Natural killer cell treated with Interleukin-12 subunit alpha and Interleukin-12 subunit beta and Interleukin-15 and Interleukin-18, amount 100 ng/mL, for 72 hours (primary cell): ENCODE data around the gene OTUD1. TPM values are rescaled to one million over a fixed set of nuclear protein-coding genes. Genes with fewer than 3 reads are reported as not detected.

Experiments
- ATAC-seq, 2 donors: fragments of 150-1000 bp; cut with Tn5 transposase in 1 of 2; sonication (Bioruptor Pico), chemical (Tn5 transposase) in 1 of 2; 2 replicates each; pipeline ENCODE4 v1.10.0; 2021
- DNase-seq: peaks from one replicate; pipeline ENCODE4 v3.0.0; 2022; ENCODE audit warnings: low spot score
- H3K27ac Mint-ChIP-seq, 2 donors: 1 replicate in 1 of 2; 2 replicates in 1 of 2; pipeline ENCODE4 v1.8.0; 2022; ENCODE audit warnings: mixed read lengths in 2 of 2, mild to moderate bottlenecking in 1 of 2, moderate library complexity in 1 of 2
- H3K27me3 Mint-ChIP-seq, 2 donors: 1 replicate in 1 of 2; 2 replicates in 1 of 2; pipeline ENCODE4 v1.8.0; 2022; ENCODE audit warnings: mixed read lengths in 2 of 2
- H3K36me3 Mint-ChIP-seq: one replicate; pipeline ENCODE4 v1.8.0; 2022; ENCODE audit warnings: mixed read lengths
- H3K4me1 Mint-ChIP-seq, 2 donors: 1 replicate in 1 of 2; 2 replicates in 1 of 2; pipeline ENCODE4 v1.8.0; 2022; ENCODE audit warnings: low read depth in 2 of 2, mixed read lengths in 2 of 2, mild to moderate bottlenecking in 1 of 2
- H3K4me3 Mint-ChIP-seq: one replicate; pipeline ENCODE4 v1.8.0; 2022; ENCODE audit warnings: mixed read lengths
- H3K9me3 Mint-ChIP-seq: 2 replicates; pipeline ENCODE4 v1.8.0; 2022; ENCODE audit warnings: mixed read lengths
- total RNA-seq, 2 donors: library from RNA; stranded (reverse); gene quantifications; one replicate each; pipeline ENCODE4 v1.2.3, GENCODE V29; 2022

Gene OTUD1
- total RNA-seq, 2 donors from 2014 or later, result 2.9 to 3.7 TPM

DNA sequence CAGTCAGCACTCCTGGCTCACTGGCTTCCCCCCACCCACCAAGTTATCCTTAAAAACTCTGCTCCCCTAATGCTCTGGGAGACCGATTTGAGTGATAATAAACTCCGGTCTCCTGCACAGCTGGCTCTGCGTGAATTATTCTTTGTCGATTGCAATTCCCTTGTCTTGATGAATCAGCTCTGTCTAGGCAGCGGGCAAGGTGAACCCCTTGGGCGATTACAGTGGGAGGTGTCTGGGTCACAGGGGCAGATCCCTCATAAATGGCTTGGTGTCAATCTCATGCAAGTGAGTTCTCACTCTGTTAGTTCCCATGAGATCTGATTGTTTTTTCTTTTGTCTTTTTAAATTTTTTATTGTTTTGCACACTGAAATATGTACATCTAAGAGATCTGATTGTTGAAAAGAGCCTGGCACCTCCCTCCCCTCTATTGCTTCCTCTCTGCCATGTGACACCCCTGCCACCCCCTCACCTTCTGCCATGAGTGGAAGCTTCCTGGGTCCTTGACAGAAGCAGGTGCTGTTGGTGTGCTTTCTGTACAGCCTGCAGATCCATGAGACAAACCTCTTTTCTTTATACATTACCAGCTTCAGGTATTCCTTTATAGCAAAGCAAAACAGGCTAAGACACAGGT lies 20.5 kb downstream of the OTUD1 start:
- no peak overlapping the region for H3K27ac Mint-ChIP-seq

DNA sequence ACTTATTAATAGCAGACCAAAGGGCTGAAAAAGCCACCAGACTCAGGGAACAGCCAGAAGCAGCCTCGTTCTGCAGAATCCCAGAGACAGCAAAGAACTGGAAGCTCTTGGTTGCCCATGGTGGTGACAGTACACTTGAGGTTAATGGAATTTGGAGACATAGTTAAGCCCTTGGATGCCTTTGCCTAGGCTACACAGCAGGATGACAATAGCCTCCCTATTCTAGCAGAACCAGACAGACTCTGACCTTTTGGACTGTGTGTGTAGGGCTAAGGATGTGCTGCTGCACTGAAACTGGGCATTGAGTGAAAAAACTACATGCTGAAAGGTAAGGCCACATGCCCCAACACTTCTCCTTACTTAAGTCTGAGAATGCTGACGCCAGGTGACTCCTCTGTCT lies 22.7 kb downstream of the OTUD1 start:
- ATAC-seq (no peak), DNase-seq (no peak)
- Mint-ChIP-seq H3K27ac (no peak overlapping the region), H3K9me3 (no peaks in the 10 kb centered on the region), H3K27me3 (peaks cover 21 to 44% of the 10 kb centered on the region in 2 donors), H3K4me3 (no peak overlapping the region), H3K36me3 (no peaks in the 10 kb centered on the region), H3K4me1 (no peaks in the 10 kb centered on the region)

More for the DNA sequence above, 20.5 kb downstream of the OTUD1 start:
- ATAC-seq (no peak), DNase-seq (no peak)
- peaks cover 17 to 38% of the 10 kb centered on the region in 2 donors for H3K27me3 Mint-ChIP-seq
- no peak overlapping the region for H3K4me3 Mint-ChIP-seq
- no peaks in the 10 kb centered on the region for H3K9me3 Mint-ChIP-seq
- no peaks in the 10 kb centered on the region for H3K4me1 Mint-ChIP-seq
- H3K36me3 Mint-ChIP-seq, result no peaks in the 10 kb centered on the region

DNA sequence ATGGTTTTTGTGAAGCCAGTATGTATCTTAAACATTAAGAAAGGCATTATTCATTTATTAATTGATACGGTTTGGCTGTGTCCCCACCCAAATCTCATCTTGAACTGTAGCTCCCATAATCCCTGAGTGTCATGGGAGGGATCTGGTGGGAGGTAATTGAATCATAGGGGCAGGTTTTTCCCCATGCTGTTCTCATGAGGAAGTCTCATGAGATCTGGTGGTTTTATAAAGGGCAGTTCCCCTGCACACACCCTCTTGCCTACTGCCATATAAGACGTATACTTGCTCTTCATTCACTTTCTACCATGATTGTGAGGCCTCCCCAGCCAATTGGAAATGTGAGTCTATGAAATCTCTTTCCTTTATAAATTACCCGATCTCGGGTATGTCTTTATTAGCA lies 28.1 kb downstream of the OTUD1 start:
- no peaks in the 10 kb centered on the region for H3K9me3 Mint-ChIP-seq
- no peak for DNase-seq
- H3K4me1 Mint-ChIP-seq, result no peaks in the 10 kb centered on the region
- H3K27ac Mint-ChIP-seq, result no peak overlapping the region
- no peak overlapping the region for H3K4me3 Mint-ChIP-seq
- H3K36me3 Mint-ChIP-seq, result no peaks in the 10 kb centered on the region
- peaks cover 29 to 37% of the 10 kb centered on the region in 2 donors for H3K27me3 Mint-ChIP-seq
- ATAC-seq, result no peak

DNA sequence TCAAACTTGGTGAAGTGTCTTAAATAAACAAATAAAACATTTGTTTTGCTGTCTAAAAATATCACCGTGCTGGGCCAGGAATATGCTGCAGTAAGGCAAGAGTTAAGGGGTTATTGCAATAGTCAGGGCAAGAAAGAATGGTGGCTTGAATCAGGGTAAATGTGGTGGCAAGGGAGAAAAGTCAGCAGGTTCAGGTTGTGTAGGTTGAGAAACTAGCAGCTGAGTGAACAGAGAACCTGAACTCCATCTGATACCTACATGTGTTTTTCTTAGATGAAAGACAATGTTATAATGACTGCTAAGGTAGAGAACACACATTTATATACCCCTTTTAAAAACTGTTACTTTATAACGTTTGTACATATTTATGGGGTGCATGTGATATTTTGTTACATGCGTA lies 28.7 kb downstream of the OTUD1 start:
- no peak overlapping the region for H3K4me3 Mint-ChIP-seq
- no peaks in the 10 kb centered on the region for H3K36me3 Mint-ChIP-seq
- H3K27me3 Mint-ChIP-seq, result peaks cover 25 to 31% of the 10 kb centered on the region in 2 donors
- DNase-seq (no peak), ATAC-seq (no peak)
- no peaks in the 10 kb centered on the region for H3K4me1 Mint-ChIP-seq
- H3K27ac Mint-ChIP-seq, result no peak overlapping the region
- no peaks in the 10 kb centered on the region for H3K9me3 Mint-ChIP-seq

DNA sequence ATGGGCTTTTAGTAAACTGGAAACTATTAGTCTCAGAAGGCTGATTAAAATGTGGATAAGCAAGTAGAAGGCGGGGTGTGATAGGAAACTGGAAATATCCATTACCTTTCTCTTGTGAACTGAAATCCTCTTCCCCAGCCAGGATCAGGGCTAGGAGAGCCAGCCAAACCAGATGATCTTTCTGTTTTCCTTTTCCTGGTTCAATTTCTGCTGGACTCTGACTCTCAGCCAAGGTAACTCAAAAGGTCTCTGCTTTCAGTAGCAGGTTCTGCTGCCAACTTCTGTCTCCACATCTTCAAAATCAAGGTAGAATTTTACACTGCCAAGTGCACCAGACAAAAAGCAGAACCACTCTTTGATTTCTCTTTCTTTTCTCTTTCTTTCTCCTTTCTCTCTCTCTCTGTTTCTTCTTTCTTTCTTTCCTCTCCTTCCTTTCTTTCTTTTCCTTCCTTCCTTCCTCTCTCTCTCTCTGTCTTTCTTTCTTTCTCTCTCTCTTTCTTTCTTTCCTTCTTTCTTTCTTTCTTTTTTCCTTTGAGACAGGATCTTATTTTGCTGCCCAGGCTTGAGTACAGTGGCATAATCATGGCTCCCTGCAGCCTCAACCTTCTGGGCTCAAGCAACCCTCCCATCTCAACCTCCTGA lies 30.8 kb downstream of the OTUD1 start:
- H3K4me1 Mint-ChIP-seq, result no peaks in the 10 kb centered on the region
- DNase-seq, result no peak
- ATAC-seq, result no peak
- H3K9me3 Mint-ChIP-seq, result no peaks in the 10 kb centered on the region
- H3K36me3 Mint-ChIP-seq, result no peaks in the 10 kb centered on the region
- H3K4me3 Mint-ChIP-seq, result no peak overlapping the region
- H3K27me3 Mint-ChIP-seq, result peaks cover 24 to 31% of the 10 kb centered on the region in 2 donors
- no peak overlapping the region for H3K27ac Mint-ChIP-seq

DNA sequence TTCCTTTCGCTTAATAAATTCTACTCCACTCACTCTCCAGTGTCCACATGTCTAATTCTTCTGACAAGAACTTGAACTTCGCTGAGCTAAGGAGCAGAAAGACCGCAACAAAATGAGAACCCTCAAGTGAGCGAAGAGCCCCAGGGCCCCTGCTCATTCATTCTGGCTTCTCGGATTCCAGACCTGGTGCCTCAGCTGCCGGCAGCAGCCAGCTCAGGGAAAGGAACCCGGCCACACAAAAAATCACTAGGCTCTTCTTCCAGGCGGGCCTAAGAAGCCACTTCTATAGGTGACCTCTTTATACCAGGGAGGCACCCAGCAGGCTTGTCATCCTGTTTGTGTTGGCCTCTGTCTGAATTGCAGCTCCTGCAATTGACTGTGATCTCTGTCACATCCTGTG lies 33.3 kb downstream of the OTUD1 start:
- no peak overlapping the region for H3K27ac Mint-ChIP-seq
- no peaks in the 10 kb centered on the region for H3K4me1 Mint-ChIP-seq
- DNase-seq (no peak), ATAC-seq (no peak)
- no peaks in the 10 kb centered on the region for H3K9me3 Mint-ChIP-seq
- H3K27me3 Mint-ChIP-seq, result peaks cover 27 to 31% of the 10 kb centered on the region in 2 donors
- H3K36me3 Mint-ChIP-seq, result no peaks in the 10 kb centered on the region
- no peak overlapping the region for H3K4me3 Mint-ChIP-seq

DNA sequence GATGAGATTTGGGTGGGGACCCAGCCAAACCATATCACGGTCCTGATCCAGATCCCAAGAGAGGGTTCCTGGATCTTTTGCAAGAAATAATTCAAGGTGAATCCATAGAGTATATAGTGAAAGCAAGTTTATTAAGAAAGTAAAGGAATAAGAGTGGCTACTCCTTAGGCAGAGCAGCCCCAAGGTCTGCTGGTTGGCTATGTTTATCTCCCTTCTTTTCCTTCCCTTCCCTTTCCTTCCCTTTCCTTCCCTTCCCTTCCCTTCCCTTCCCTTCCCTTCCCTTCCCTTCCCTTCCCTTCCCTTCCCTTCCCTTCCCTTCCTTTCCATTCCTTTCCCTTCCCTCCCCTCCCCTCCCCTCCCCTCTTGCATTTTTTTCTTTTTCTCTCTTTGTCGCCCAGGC lies 35.2 kb downstream of the OTUD1 start:
- H3K27me3 Mint-ChIP-seq, result peaks cover 17 to 30% of the 10 kb centered on the region in 2 donors
- no peaks in the 10 kb centered on the region for H3K4me1 Mint-ChIP-seq
- ATAC-seq (no peak), DNase-seq (no peak)
- H3K36me3 Mint-ChIP-seq, result no peaks in the 10 kb centered on the region
- H3K9me3 Mint-ChIP-seq, result no peaks in the 10 kb centered on the region
- no peak overlapping the region for H3K27ac Mint-ChIP-seq
- H3K4me3 Mint-ChIP-seq, result no peak overlapping the region

DNA sequence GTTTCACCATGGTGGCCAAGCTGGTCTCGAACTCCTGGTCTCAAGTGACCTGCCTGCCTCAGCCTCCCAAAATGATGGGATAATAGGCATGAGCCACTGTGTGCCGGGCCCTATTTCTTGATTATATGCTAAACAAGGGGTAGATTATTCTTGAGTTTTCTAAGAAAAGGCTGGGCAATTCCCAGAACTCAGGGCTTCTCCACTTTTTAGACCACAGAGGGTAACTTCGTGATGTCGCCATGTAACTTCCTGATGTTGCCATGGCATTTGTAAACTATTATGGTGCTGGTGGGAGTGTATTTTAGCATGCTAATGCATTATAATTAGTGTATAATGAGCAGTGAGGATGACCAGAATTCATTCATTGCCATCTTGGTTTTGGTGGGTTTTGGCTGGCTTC lies 35.8 kb downstream of the OTUD1 start:
- H3K27me3 Mint-ChIP-seq, result peaks cover 19 to 29% of the 10 kb centered on the region in 2 donors
- H3K4me3 Mint-ChIP-seq, result no peak overlapping the region
- DNase-seq, result no peak
- H3K9me3 Mint-ChIP-seq, result no peaks in the 10 kb centered on the region
- H3K4me1 Mint-ChIP-seq, result no peaks in the 10 kb centered on the region
- no peak overlapping the region for H3K27ac Mint-ChIP-seq
- no peak for ATAC-seq
- no peaks in the 10 kb centered on the region for H3K36me3 Mint-ChIP-seq

DNA sequence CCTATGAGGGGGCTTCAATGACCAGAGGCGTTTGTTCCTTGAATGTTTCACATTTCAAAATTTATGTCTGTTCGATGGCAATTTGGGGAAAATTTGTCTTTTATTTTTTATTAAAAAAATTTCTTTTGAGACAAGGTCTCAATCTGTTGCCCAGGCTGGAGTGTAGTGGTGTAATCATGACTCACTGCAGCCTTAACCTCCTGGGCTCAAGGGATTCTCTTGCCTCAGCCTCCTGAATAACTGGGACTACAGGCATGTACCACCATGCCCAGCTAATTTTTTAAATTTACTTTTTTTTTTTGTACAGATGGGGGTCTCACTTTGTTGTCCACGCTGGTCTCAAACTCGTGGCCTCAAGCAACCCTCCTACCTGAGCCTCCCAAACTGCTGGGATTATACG lies 39.7 kb downstream of the OTUD1 start:
- Mint-ChIP-seq H3K4me1 (no peaks in the 10 kb centered on the region), H3K9me3 (no peaks in the 10 kb centered on the region), H3K27me3 (peaks cover 9 to 25% of the 10 kb centered on the region in 2 donors), H3K27ac (no peak overlapping the region), H3K36me3 (no peaks in the 10 kb centered on the region), H3K4me3 (no peak overlapping the region)
- DNase-seq, result no peak
- ATAC-seq, result no peak

DNA sequence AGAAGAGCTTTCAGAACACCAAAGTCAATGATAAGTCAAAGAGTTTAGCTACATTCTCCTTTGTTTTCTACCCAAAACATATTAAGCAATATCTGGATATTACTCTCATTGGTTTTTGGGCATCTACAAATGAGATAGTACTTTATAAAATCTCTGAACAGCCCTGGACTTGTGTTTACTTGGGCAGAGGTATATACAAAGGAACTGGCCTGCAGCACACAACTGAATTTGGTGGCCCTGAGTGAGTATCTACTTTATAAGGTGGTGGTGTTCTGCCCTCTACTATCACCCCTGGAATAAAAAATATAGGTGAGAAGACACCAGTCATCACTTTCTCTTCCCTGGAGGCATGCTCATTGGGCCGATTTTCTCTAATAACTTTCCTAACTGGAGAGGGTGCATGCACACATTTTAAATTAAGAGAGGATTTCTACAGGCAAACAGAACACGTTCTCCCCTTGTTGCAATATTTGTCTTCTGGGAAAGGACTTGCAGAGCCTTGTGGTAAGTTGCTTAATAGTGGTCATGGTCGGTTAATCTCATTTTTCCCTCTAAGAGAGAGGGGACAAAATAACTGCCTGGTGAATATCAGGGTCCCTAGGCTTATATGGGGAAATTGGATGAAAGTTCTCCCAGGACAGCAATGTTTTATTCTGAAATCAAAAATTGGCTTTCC lies 41.1 kb downstream of the OTUD1 start:
- Mint-ChIP-seq H3K27ac (no peak overlapping the region), H3K36me3 (no peaks in the 10 kb centered on the region), H3K4me1 (no peaks in the 10 kb centered on the region), H3K9me3 (no peaks in the 10 kb centered on the region), H3K4me3 (no peak overlapping the region), H3K27me3 (peaks cover 6 to 22% of the 10 kb centered on the region in 2 donors)
- ATAC-seq (no peak), DNase-seq (no peak)

DNA sequence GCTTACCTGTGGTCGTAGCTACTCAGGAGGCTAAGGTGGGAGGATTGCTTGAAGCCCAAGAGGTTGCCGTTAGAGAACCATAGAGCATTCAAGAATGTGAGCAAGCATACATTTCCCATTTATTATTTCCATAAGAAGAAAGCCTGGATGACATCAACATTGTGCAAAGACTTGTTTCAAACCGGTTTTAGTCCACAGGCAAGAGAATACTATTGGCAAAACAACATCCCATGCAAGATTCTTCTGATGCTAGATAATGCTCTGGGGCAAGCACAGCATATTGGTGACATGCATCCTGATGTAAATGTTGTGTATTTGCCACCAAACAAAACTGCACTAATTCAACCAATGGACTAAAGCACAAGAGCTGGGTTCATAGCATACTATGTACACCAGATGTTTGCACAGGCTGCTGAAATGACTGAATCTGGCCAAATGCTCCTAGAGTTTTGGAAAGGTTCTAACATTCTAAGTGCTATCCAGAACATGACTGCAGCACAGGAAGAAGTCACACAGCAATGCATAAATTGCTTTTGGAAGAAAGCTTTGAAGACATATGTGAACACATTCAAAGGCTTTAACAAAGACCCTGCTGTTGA lies 42.6 kb downstream of the OTUD1 start:
- Mint-ChIP-seq H3K4me1 (no peaks in the 10 kb centered on the region), H3K9me3 (no peaks in the 10 kb centered on the region), H3K4me3 (no peak overlapping the region), H3K36me3 (no peaks in the 10 kb centered on the region), H3K27ac (no peak overlapping the region), H3K27me3 (peaks cover 6 to 13% of the 10 kb centered on the region in 2 donors)
- no peak for DNase-seq
- no peak for ATAC-seq

DNA sequence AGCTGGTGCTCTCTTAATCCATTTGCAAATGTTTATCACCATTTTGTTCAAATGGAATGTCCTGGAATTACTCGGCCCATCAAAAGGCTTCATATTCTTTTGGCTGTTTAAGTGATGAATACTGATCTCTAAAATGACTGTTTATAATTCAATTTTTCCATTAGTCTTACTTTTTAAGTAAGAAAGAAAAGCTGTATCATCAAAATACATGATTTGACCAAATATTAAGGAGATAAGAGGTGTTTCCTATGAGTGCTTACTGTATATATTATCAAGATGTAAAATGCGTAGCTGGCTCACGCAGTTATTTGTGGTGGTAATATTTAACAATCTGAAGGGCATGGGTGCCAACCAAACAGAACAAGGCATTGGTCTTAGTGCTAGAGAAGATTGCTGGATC lies 51.2 kb downstream of the OTUD1 start:
- Mint-ChIP-seq H3K27me3 (peaks cover 11% of the 10 kb centered on the region in 2 donors), H3K4me3 (no peak overlapping the region), H3K9me3 (no peaks in the 10 kb centered on the region), H3K36me3 (no peaks in the 10 kb centered on the region), H3K27ac (no peak overlapping the region), H3K4me1 (peaks cover 0 to 2% of the 10 kb centered on the region in 2 donors)
- ATAC-seq (no peak), DNase-seq (no peak)
